ENCODE results near the gene TRAPPC3L.

Gene TRAPPC3L

DNA sequence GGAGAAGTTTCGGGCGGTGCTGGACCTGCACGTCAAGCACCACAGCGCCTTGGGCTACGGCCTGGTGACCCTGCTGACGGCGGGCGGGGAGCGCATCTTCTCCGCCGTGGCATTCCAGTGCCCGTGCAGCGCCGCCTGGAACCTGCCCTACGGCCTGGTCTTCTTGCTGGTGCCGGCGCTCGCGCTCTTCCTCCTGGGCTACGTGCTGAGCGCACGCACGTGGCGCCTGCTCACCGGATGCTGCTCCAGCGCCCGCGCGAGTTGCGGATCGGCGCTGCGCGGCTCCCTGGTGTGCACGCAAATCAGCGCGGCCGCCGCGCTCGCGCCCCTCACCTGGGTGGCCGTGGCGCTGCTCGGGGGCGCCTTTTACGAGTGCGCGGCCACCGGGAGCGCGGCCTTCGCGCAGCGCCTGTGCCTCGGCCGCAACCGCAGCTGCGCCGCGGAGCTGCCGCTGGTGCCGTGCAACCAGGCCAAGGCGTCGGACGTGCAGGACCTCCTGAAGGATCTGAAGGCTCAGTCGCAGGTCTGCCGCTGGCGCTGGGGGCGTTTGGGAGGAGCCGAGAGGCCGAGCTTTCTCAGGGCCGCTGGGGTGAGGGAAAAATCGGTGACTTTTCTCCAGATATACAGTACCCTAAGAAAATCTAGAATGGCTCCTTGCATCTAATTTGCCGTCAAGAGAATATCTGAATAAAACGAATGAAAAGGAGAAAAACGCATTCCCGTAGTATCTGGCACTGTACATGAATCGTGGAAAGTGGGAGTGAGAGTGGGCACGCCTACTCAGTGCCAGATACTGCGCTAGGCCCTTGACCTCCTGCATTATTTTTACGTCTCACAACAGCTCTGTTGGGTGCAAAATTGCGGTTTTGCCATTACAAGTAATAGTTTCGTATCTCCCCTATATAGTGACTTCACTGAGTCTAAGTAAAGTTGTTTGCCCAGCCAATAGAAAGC, 83.3 kb downstream of the TRAPPC3L start:
- DNase-seq = no peak

DNA sequence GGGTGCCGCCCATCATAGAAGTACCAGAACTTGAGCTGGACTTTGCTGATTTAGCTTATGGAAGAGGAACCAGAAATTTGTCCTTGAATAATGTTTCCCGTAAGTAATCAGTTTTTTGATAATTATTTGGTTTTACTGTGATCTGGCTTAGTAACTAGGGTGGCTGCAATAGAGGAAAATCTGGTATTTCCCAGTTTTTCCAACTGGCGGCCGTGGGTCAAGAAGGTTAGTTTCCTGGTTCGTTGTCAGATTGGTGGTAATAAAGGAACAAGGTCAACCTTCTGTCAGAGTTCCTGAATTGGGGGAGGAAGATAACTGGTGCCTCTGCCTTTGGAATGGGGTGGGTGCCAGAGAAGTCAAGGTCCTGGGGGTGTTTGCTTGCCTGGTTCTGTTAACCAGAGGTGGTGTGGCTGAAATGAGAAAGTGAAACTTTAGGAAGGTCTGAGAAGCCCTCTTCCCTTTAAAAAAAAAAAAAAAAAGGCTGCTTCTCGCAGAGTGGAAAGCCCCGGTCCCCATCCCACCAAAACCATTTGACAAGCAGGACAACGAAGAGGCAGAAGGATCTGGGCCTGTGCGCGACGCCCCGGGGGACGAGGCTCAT, 84.1 kb downstream of the TRAPPC3L start, which contains the start of gene CALHM6:
Gene CALHM6 (plus strand): TSS at position 45 of the 601 bp plus-strand sequence. CDS start 555 bp downstream, at position 600.
- DNase-seq = no peak

DNA sequence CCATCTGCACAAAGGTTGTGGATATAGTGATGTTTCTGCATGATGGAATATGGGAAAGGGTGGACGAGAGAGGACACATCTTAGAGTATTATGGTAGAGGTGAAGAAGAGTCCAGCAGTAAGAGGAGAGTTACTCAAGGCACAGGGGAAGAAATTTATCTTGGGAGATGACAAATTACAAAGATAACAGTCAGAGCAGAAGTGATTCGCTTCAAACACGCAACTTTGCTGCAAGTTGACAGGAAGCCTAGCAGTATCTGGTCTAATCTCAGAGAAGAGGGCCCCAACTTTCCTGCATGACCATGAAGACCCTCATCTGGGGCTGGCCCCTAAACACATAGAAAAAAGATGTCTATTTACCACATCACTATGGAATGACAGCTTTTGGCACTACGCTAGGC, 85.6 kb downstream of the TRAPPC3L start:
- no peak for DNase-seq

DNA sequence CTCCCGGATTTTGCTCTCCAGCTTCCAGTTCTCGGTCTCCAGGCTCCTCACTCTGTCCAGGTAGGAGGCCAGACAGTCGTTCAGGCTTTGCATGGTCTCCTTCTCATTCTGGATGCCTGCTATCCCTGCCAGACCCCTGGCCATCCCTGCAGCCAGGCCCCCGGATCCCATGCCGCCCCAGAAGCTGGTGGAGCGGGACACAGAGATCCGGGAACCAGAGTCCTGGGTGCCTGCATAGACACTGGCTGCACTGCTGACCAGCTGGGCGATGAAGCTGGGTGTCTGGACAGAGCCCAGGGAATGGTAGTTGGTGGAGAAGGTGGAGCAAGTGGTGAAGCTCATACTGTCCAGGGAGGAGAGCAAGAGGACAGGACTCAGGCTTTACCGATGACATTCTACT, 87.2 kb downstream of the TRAPPC3L start:
- DNase-seq = no peak

DNA sequence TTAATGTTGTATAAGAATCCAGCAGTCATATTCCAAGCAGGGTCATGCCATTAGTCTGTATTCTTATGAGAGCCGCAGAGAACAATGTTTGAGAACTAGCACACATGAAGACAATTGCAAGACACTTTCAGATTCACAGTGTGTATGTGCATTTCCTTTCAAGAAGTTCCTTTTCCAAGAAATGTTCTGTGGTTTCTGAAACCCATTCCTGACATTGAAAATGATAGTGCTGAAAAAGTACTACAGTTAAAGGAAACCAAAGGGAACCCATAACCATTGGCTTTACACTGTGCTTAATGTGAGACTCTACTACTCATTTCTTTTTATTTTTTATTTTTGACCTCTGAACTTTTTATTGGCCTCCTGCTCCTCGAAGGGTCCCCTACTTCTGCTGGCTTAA, 88.6 kb downstream of the TRAPPC3L start:
- no peak for DNase-seq

DNA sequence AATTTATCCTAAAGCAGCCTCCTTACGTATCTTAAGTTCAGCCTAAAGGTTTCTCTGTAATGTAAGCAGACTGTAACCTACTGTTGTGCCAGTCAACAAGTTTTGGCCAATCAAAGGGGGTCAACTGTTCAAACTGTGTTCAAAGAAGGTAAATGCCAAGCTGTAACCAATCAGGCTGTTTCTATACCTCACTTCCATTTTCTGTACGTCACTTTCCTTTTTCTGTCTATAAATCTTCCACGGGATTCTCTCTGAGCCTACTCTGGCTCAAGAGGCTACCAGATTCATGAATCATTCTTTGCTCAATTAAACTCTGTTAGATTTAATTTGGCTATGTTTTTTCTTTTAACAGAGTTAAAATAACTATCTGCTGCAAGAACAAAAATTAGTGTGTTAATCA, 89.4 kb downstream of the TRAPPC3L start:
- no peak for DNase-seq

DNA sequence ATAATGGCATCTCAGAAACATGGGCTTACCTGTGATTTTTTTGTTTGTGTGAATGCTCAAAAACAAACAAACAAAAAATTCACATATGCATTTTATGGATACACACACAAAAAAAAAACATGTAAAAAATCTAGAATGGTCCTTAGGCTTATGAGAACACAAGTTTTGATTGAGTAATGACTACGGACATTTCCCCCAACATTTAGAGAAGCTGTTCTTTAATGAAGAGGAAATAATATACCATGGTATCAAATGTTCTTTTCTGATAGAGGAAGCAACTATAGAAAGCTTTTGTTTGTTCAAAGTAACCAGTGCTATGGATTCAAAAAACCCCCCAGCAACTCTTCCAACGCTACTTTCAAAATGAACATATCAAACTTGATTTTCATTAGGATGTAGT, 93.0 kb downstream of the TRAPPC3L start:
- no peak for DNase-seq

DNA sequence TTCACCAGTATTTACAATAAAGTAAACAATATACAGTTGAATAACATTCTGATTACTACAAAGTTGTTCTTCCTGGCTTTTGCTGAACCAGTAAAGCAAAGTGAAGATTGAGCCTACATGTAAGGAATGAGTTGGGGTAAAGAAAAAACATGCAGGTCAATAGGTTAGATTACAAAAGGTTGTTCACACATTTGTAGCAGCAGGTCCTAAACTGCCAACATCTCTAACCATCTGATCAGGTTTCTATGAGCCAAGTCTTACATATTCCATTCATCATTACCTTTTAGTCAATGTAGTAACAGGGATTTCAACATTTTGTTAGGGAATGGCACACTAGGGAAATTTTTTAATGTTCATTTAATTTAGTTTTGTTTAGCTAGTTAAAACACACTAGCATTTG, 93.6 kb downstream of the TRAPPC3L start:
- DNase-seq = no peak

DNA sequence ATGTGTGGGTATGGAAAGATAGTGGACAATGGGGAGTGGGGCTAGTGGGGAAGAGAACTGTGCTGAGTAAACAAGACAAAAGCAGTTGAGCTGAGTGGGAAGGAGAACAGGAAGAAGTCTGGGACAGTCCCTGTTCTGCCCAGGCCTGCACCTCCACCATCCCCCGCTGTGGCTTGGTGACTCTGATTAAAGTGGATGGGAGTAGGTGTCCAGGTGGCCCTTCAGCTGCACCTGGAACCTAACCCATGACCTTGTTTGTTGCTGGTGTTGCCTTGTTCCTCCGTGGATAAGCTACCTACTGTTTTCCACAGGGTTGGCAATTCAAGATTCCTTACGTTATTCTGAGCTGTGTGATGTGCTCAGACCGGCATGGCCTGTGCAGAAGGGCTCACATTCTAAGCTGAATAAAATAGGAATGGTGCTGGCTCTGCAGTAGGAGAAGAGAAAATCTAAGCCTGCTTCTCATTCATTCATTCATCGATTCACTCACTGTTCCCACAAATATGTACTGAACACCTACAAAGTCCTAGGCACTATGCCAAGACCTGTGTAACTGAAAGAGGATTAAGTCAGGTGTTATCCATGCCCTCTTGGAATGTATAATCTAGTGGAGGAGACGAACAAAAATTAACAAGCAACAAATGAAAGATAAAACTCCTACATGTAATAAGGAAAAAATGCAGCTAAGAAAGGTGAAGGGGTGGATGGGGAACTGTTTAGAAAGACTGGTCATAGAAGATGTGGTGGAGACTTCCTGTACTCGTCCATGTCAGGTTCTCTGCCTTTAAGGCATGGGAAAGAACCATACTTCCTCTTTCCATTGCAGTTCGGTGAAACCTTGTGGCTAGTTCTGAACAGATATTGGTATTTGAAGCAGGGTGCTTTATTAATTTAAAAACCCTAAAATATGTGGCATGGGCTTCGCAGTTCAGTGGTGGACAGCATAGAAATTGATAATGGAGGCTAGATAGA, 94.4 kb downstream of the TRAPPC3L start:
- no peak for DNase-seq

DNA sequence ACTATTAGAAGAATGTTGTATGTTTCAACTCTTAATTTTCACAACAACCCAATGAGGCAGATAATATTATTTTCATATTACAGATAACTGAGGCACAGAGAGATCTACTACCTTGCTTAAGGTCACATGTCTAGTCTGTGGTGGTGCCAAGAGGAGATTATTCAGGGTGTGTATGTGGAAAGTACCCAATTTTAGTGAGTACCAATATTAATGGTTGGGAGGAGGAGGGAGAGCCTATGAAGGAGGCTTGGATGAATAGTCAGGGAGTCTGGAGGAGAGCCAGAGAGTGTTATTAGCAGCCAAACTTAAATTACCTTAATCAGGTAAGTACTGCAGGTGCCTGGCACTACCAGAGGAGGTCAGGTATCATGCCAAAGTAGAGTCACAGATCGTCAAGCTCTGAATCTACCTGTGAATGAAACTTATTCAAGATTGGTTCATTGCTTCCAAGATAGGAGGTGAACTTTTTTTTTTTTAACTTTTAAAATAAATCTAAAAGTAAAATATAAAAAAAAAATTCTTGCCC, 95.2 kb downstream of the TRAPPC3L start:
- no peak for DNase-seq

DNA sequence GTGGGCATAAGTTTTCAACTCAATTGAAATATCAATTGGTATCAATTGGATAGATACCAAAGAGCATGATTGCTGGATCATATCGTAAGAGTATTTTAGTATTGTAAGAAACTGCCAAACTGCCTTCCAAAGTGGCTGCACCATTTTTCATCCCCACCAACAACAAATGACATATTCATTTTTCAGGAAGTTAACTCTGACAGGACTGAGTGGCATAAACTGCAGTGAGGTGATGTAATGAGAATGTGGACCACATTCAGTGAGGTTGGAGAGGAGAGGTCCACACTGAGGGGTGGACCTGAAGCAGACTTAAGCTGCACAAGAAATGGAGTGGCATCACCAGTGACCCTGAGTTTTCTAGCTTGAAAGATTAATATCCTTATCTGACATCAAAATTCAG, 95.9 kb downstream of the TRAPPC3L start:
- no peak for DNase-seq

DNA sequence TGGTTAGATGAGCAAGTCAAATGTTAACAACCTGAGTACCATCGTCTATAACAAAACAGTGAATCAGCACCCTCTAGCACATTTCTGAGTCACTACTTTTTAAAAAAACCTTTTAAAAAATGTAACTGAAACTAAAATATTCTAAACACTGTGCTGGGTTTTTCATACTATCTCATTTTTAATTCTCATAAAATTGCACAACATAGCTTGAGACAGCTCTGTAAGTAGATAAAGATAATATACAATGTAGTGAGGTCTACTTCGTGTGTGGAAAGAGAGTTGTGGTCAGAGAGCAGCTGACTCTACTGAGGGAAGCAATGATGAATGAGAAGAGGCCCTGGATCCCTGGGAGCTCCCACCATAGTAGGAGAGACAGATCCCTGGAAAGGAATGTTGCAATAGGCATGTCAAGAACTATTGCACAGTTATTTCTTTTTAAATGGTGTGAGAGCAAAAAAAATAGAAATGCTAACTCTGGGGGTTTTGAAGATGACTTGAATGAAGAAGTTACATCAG, 97.9 kb downstream of the TRAPPC3L start:
- DNase-seq = no peak

DNA sequence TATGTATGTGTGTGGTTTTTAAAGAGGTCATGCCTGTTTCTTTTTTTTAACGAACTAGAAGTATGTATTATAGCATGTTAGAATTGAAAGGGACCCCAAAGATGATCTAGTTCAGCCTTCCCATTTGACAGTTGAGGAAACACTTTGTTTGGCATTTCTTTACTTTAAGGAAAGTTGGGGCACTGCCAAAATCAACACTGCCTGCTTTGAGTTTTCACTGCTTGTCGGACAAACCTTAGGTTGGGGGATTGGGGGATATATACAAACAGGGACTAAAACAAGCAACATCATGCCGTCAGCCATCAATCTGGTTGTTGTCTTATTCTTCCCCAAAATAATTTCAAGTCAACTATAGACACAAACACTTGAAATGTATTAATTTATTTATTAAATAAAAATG, 98.4 kb downstream of the TRAPPC3L start:
- no peak for DNase-seq

DNA sequence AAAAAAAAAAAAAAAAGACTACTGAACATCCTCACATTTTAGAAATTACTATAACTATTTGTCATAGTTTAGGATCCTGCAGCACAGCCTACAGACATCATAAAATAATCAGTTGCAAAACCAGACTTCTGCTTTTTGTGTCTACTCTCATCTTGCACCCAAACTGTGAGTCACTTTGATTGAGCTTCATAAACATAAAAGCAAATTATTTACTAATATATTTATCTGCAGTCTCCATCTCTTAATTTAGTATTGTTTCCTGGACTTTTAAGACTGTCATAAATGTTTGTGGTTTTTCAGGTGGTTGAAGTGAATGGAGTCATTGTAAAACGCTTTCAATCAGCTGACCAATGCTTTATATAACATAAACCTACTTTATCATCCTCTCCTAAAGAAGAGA, 99.1 kb downstream of the TRAPPC3L start:
- DNase-seq = no peak

DNA sequence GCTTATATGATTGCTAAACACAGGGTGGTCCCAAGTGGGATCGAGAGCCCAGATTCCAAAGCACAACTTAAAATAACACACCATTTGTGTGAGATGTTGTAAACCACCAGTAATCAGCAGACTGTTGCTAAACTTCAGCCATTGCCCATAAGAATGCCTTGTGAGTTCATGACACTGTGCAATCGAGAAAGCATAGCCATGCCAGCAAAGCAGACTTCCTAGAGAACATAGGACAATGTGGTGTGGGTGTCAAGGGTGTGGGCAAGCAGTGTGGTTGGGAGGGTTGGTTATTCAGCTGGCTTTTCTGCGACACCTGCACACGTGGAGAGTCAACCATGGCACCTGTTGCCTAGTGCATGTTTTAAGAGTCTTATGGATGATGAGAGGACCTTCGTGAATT, 100.4 kb downstream of the TRAPPC3L start:
- DNase-seq = no peak
